ENCODE results near the gene PAGE1.
"Not testable (repeated sequence)": the region's sequence is repeated elsewhere in the genome, so short reads cannot be mapped to it uniquely, and the experiment has no call there.

Gene PAGE1

GRCh38 chrX:49695276-49696180 lies at the start of gene PAGE1:
Gene PAGE1 (minus strand): TSS chrX:49695984. CDS start chrX:49694770, 1,214 bp downstream.
- DNase-seq: no peak

GRCh38 chrX:49741501-49741900 lies 45.7 kb upstream of the PAGE1 start:
- DNase-seq: not testable (repeated sequence)

GRCh38 chrX:49727847-49728246 lies 32.1 kb upstream of the PAGE1 start:
- DNase-seq: no peak

GRCh38 chrX:49726966-49727365 lies 31.2 kb upstream of the PAGE1 start:
- no peak for DNase-seq

GRCh38 chrX:49725923-49726904 lies 30.4 kb upstream of the PAGE1 start:
- DNase-seq: no peak

GRCh38 chrX:49725401-49725800 lies 29.6 kb upstream of the PAGE1 start:
- no peak for DNase-seq

GRCh38 chrX:49720106-49720505 lies 24.3 kb upstream of the PAGE1 start:
- not testable (repeated sequence) for DNase-seq

- DNase-seq: no peak
Observed at GRCh38 chrX:49712577-49712976, 16.8 kb upstream of the PAGE1 start.

- DNase-seq: no peak
Observed at GRCh38 chrX:49710744-49711319, 15.0 kb upstream of the PAGE1 start.

GRCh38 chrX:49704691-49705404 lies 9.1 kb upstream of the PAGE1 start:
- DNase-seq: no peak

- DNase-seq: no peak
Observed at GRCh38 chrX:49701933-49702332, 6.1 kb upstream of the PAGE1 start.

- no peak for DNase-seq
Observed at GRCh38 chrX:49701323-49701722, 5.5 kb upstream of the PAGE1 start.

GRCh38 chrX:49675075-49675719 lies 20.6 kb downstream of the PAGE1 start:
- DNase-seq: no peak

- DNase-seq: no peak
Observed at GRCh38 chrX:49673394-49673793, 22.4 kb downstream of the PAGE1 start.

GRCh38 chrX:49664824-49665223 lies 31.0 kb downstream of the PAGE1 start:
- DNase-seq: no peak

- DNase-seq: no peak
Observed at GRCh38 chrX:49661881-49662280, 33.9 kb downstream of the PAGE1 start.

- DNase-seq: no peak
Observed at GRCh38 chrX:49659771-49660170, 36.0 kb downstream of the PAGE1 start.

GRCh38 chrX:49656533-49656932 lies 39.3 kb downstream of the PAGE1 start:
- no peak for DNase-seq

- DNase-seq: no peak
Observed at GRCh38 chrX:49644991-49645637, 50.7 kb downstream of the PAGE1 start.

Measured in hippocampal formation (tissue), 2 donors.